HG03558 (cell line): ENCODE results near the gene DNAH12.

Experiments used
- ATAC-seq: cut with Tn5 transposase; IDR thresholded peaks from one replicate; pipeline ENCODE4 v1.9.1; 2021; ENCODE audit warnings: moderate number of reproducible peaks; ENCODE audit not compliant: unreplicated experiment; ENCODE audit errors: extremely low read depth

DNAH12 gene

DNA sequence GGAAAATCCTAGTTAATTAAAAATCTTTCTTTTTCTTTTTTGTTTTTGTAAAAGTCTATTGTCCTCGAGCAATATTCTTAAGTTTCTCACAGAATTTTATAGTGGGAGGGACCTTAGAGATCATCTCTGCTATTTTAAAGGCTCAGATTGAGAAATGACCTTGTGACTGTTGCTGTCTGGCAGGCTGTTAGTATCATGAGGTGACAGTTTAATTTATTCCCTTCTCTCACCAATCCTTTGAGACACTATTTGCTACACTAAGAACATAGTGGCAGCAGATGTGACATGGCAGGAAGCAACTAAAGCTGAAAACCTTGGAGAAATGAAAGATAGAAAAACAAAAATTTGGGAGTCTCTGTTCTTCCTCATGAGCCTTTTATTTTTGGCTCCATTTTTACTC, 291.7 kb downstream of the DNAH12 start:
- no peak for ATAC-seq

DNA sequence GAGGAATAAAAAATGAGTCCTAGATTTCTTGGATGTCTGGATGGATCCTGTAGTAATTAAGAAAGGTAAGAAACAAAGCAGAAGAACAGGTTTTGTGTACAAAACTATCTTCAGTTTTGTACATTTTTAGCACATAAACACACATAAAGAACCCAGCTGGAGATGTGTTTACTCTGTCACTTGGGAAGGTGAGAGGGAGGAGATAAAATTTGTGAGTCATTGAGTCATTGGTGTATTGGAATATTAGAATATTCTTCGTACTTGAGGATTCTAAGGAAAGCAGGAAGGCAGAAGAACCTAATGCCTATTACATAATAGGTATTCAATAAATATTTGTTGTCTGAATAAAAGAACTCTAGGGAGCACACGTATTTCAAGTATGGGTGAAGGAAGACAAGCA, 299.2 kb downstream of the DNAH12 start:
- no peak for ATAC-seq
